Activated CD4-positive, alpha-beta memory T cell treated with anti-CD3 and anti-CD28 coated beads, Interleukin-2, amount 10 ng/mL, durations not matched to agents 7 days and 5 days (primary cell): ENCODE data around the gene ITPR1. TPM values are rescaled to one million over a fixed set of nuclear protein-coding genes. Genes with fewer than 3 reads are reported as not detected.

Experiments used
- CTCF ChIA-PET: fragments of 350-600 bp; sonication (Branson Sonifier 250); formaldehyde crosslinking; loops from one replicate; lab custom pipeline; 2021; ENCODE audit warnings: antibody characterized with exemption, inconsistent platforms; lab: Charles Lee
- POLR2A ChIA-PET: fragments of 350-600 bp; sonication (Branson Sonifier 250); formaldehyde crosslinking; loops from one replicate; lab custom pipeline; 2021; ENCODE audit warnings: antibody characterized with exemption; lab: Charles Lee
- DNase-seq: peaks from one replicate; pipeline ENCODE4 v3.0.0-alpha.2; 2020
- H3K27ac Mint-ChIP-seq: one replicate; pipeline ENCODE4 v1.8.0; 2021; ENCODE audit warnings: mild to moderate bottlenecking, mixed read lengths
- H3K27me3 Mint-ChIP-seq: one replicate; pipeline ENCODE4 v1.8.0; 2021; ENCODE audit warnings: mixed read lengths
- H3K36me3 Mint-ChIP-seq: one replicate; pipeline ENCODE4 v1.8.0; 2021; ENCODE audit warnings: low read depth, mixed read lengths
- H3K4me1 Mint-ChIP-seq: one replicate; pipeline ENCODE4 v1.8.0; 2021; ENCODE audit warnings: mixed read lengths
- H3K4me3 Mint-ChIP-seq: one replicate; pipeline ENCODE4 v1.8.0; 2021; ENCODE audit warnings: mild to moderate bottlenecking, mixed read lengths
- H3K9me3 Mint-ChIP-seq: one replicate; pipeline ENCODE4 v1.8.0; 2021; ENCODE audit warnings: mixed read lengths
- total RNA-seq, 2 experiments: library from RNA; stranded (reverse); gene quantifications; one replicate each; pipeline ENCODE4 v1.2.3, GENCODE V29; 2021

ITPR1 gene
- total RNA-seq, 2 experiments from 2014 or later = 59.6 to 64.3 TPM

DNA sequence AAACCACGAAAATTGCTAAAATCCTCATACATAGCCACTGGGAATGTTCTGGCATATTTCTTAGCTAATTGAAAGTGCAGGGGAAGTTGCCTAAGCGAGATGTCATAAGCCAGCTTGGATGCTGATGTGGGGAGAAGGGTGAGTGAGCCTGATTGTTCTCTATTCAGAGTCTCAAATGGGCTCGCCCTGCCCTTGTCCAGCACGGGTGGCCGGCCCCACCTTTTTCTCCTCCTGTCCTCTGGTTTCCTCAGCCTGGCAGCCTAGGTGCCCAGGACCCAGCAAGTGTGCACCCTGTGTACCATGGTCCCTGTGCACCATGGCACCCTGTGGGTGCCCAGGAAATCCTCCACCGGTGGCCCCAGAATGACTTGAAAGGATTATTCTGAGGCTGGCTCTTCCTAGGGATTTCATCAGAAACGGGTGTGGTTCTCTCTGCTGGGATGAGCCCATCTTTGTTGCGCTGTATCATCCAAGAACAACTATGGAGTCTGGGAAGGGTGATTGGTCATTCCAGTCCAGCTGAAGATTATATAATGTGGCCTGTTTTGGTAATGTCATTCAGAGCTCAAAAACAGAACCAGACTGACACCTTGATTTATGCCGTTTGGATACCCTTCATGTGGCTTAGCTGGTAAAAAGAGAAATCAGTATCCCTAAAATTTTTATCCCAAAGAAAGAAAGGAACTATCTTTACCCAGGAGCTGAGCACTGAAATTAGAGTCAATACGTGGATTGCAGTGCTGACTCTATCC, 335.3 kb downstream of the ITPR1 start:
- ChIA-PET POLR2A (interaction anchor here (0.7 to 22.2 kb wide), 6 partner anchors 15 to 198 kb away, joined by 3 to 822 read pairs (median 4); partner anchors contain the start of gene BHLHE40), CTCF (interaction anchor here (0.8 to 9.5 kb wide), 7 partner anchors 11 to 293 kb away, joined by 3 to 106 read pairs (median 3); partner anchors contain the start of genes ARL8B and BHLHE40)
- Mint-ChIP-seq H3K27ac (peak overlapping the region; percentile 99), H3K4me1 (peaks cover 92% of the 10 kb centered on the region), H3K9me3 (peaks cover under 1% of the 10 kb centered on the region), H3K4me3 (no peak overlapping the region), H3K36me3 (peaks cover 82% of the 10 kb centered on the region), H3K27me3 (no peaks in the 10 kb centered on the region)
- no peak for DNase-seq

DNA sequence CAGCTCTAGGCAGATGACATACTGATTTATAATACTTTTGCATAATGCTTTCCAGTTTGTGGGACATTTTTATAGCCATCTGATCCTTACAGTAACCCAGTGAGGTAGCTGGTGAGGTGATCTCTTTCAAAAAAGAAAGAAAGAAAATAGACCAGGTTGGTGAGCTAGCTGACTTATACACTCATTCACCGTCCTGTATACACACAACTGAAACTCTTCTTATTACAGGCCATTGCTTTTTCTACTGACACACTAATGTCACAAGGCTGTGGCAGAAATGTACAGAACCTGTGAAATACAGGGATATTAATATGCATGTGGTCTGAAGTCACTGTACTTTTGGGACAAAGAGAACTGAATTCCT, 335.9 kb downstream of the ITPR1 start:
- H3K9me3 Mint-ChIP-seq = no peaks in the 10 kb centered on the region
- H3K27me3 Mint-ChIP-seq = no peaks in the 10 kb centered on the region
- ChIA-PET POLR2A (interaction anchor here (0.8 to 22.2 kb wide), 6 partner anchors 14 to 152 kb away, joined by 3 to 822 read pairs (median 4); partner anchors contain the start of gene BHLHE40), CTCF (interaction anchor here (0.8 to 9.5 kb wide), 4 partner anchors 21 to 293 kb away, joined by 3 to 106 read pairs (median 6); partner anchors contain the start of genes ARL8B and BHLHE40)
- H3K36me3 Mint-ChIP-seq = peaks cover 81% of the 10 kb centered on the region
- peak overlapping the region; percentile 99 for H3K27ac Mint-ChIP-seq
- H3K4me3 Mint-ChIP-seq = peak overlapping the region; percentile 81
- peaks cover 92% of the 10 kb centered on the region for H3K4me1 Mint-ChIP-seq
- DNase-seq = no peak

DNA sequence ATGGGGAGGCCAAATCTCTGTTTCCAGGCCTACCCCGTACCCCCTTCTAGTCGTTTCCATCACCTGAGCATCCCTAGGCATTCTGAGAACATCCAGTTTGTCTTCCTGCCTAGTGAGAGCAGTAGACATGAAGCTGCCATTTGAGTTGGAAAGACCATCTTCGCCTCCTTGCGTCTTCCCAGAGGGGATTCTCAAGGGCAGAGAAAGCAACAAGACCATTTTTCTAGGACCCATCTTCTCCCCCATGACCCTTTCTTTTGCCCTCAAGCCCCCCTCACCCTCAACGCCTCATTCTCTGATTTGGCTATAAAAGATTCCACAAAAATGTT, 337.4 kb downstream of the ITPR1 start:
- peak; percentile 37 for DNase-seq
- peak overlapping the region; percentile 99 for H3K27ac Mint-ChIP-seq
- ChIA-PET CTCF (interaction anchor here (0.6 to 9.5 kb wide), 5 partner anchors 9 to 366 kb away, joined by 3 to 106 read pairs (median 4); partner anchors contain the start of gene BHLHE40), POLR2A (interaction anchor here (1.0 to 22.2 kb wide), 11 partner anchors 9 to 189 kb away, joined by 3 to 822 read pairs (median 4); partner anchors contain the start of gene BHLHE40)
- peaks cover 91% of the 10 kb centered on the region for H3K4me1 Mint-ChIP-seq
- peaks cover 69% of the 10 kb centered on the region for H3K36me3 Mint-ChIP-seq
- H3K4me3 Mint-ChIP-seq = peak overlapping the region; percentile 81
- H3K9me3 Mint-ChIP-seq = no peaks in the 10 kb centered on the region
- H3K27me3 Mint-ChIP-seq = no peaks in the 10 kb centered on the region

DNA sequence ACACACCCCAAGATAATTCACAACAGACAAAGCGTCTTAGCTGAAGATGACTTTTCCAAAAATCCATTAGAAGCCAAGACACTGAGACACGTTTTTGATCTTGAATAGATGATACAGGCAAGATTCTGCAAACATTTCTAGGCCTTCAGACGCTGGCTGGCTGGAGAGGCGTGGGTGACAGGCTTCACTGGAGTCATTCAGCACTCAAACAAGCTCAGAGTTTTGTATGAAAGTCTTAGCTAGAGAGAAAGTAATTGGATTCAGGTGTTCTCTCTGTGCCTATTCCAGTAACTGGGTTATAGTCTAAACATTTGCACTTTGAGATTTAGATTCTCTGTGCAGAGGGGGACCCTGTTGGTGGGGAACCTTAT, 338.4 kb downstream of the ITPR1 start:
- H3K4me1 Mint-ChIP-seq = peaks cover 91% of the 10 kb centered on the region
- H3K9me3 Mint-ChIP-seq = no peaks in the 10 kb centered on the region
- ChIA-PET POLR2A (interaction anchor here (0.7 to 22.2 kb wide), 16 partner anchors 10 to 226 kb away, joined by 3 to 822 read pairs (median 4); partner anchors contain the start of gene BHLHE40), CTCF (interaction anchor here (0.8 to 9.5 kb wide), 7 partner anchors 10 to 226 kb away, joined by 3 to 106 read pairs (median 5); partner anchors contain the start of gene BHLHE40)
- peak; percentile 58 for DNase-seq
- peak overlapping the region; percentile 81 for H3K4me3 Mint-ChIP-seq
- peak overlapping the region; percentile 99 for H3K27ac Mint-ChIP-seq
- peaks cover 70% of the 10 kb centered on the region for H3K36me3 Mint-ChIP-seq
- H3K27me3 Mint-ChIP-seq = no peaks in the 10 kb centered on the region

DNA sequence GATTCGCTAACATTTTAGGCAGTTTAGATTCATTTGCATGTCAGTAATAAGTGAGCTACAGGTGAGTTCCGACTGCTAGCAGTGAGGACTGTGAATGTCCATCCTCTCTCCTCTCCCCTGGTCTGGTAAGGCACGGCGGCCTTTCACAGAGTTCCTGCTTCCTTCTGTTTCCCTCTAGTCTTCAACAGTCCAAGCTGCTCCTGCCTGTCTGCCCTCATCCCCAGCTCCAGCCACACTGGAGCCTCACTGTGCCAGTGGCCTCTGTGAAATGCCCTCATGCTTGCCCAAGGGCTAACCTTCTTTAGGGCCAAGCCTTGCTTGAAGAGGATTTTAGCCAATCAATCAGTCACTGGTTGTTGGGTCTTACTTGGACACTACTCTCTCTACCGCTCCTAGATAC, 340.3 kb downstream of the ITPR1 start:
- peak overlapping the region; percentile 69 for H3K4me3 Mint-ChIP-seq
- peaks cover 90% of the 10 kb centered on the region for H3K4me1 Mint-ChIP-seq
- DNase-seq = no peak
- ChIA-PET POLR2A (interaction anchor here (0.8 to 22.2 kb wide), 9 partner anchors 3 to 188 kb away, joined by 3 to 822 read pairs (median 7); partner anchors contain the start of gene BHLHE40), CTCF (interaction anchor here (0.7 to 9.5 kb wide), 6 partner anchors 8 to 145 kb away, joined by 3 to 106 read pairs (median 18); partner anchors contain the start of gene BHLHE40)
- H3K27me3 Mint-ChIP-seq = no peaks in the 10 kb centered on the region
- H3K36me3 Mint-ChIP-seq = peaks cover 71% of the 10 kb centered on the region
- H3K27ac Mint-ChIP-seq = peak overlapping the region; percentile 93
- H3K9me3 Mint-ChIP-seq = no peaks in the 10 kb centered on the region

DNA sequence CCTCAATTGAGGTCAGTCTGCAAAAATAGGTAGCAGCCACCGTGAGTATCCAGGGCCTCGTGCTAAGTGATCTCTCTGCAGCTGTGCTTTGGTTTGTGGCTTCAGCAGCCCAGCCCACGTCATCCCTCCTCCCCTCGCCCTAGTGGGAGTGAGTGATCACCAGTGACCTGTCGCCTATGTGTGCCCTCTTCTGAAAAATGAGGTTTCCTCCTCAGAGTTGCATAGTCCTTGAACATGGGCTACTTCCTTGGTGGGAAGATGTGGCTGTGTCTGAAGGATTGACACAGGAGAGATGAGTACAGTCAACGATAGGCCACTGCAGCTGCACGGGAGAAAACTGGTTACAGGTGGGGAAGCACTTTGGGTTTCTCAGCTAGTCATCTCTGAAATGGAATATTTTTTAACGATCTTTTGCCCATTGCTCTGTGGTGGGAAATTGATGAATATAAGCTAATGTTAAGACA, 341.3 kb downstream of the ITPR1 start:
- H3K27me3 Mint-ChIP-seq = no peaks in the 10 kb centered on the region
- H3K27ac Mint-ChIP-seq = peak overlapping the region; percentile 93
- peaks cover 87% of the 10 kb centered on the region for H3K4me1 Mint-ChIP-seq
- H3K9me3 Mint-ChIP-seq = no peaks in the 10 kb centered on the region
- DNase-seq = peak; percentile 88
- H3K4me3 Mint-ChIP-seq = peak overlapping the region; percentile 69
- ChIA-PET CTCF (interaction anchor here (0.9 to 9.5 kb wide), 9 partner anchors 8 to 187 kb away, joined by 3 to 106 read pairs (median 9); partner anchors contain the start of gene BHLHE40), POLR2A (interaction anchor here (0.7 to 22.2 kb wide), 12 partner anchors 4 to 360 kb away, joined by 3 to 822 read pairs (median 8); partner anchors contain the start of gene BHLHE40)
- peaks cover 70% of the 10 kb centered on the region for H3K36me3 Mint-ChIP-seq

- DNase-seq = no peak
- no peaks in the 10 kb centered on the region for H3K9me3 Mint-ChIP-seq
- no peaks in the 10 kb centered on the region for H3K27me3 Mint-ChIP-seq
- ChIA-PET CTCF (interaction anchor here (1.0 to 9.5 kb wide), 7 partner anchors 10 to 186 kb away, joined by 3 to 106 read pairs (median 9); partner anchors contain the start of gene BHLHE40), POLR2A (interaction anchor here (0.9 to 22.2 kb wide), 14 partner anchors 5 to 354 kb away, joined by 3 to 822 read pairs (median 4); partner anchors contain the start of gene BHLHE40)
- peaks cover 65% of the 10 kb centered on the region for H3K36me3 Mint-ChIP-seq
- peaks cover 88% of the 10 kb centered on the region for H3K4me1 Mint-ChIP-seq
- peak overlapping the region; percentile 93 for H3K27ac Mint-ChIP-seq
- peak overlapping the region; percentile 69 for H3K4me3 Mint-ChIP-seq
Measured at GRCh38 chr3:4835616-4836043, 342.5 kb downstream of the ITPR1 start.

DNA sequence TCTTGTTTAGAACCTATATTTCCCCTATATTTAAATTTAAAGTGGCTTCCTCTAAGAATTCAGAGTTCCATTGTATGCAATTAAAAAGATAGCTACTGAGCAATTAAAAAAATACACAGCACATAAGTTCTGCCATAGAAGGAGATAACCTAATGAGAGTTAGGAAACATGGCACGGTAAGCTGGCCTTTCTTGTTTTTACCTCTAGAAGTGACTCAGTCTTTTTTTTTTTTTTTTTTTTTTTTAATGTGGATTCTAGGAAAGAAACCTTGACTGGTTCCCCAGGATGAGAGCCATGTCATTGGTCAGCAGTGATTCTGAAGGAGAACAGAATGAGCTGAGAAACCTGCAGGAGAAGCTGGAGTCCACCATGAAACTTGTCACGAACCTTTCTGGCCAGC, 343.4 kb downstream of the ITPR1 start:
- peak overlapping the region; percentile 93 for H3K27ac Mint-ChIP-seq
- peak overlapping the region; percentile 2 for H3K4me3 Mint-ChIP-seq
- H3K9me3 Mint-ChIP-seq = no peaks in the 10 kb centered on the region
- peaks cover 64% of the 10 kb centered on the region for H3K36me3 Mint-ChIP-seq
- no peaks in the 10 kb centered on the region for H3K27me3 Mint-ChIP-seq
- DNase-seq = no peak
- CTCF ChIA-PET = interaction anchor here (0.7 to 9.5 kb wide), 6 partner anchors 11 to 188 kb away, joined by 3 to 106 read pairs (median 6); partner anchors contain the start of gene BHLHE40
- POLR2A ChIA-PET = interaction anchor here (0.7 to 22.2 kb wide), 9 partner anchors 6 to 190 kb away, joined by 3 to 822 read pairs (median 8); partner anchors contain the start of gene BHLHE40
- H3K4me1 Mint-ChIP-seq = peaks cover 88% of the 10 kb centered on the region

DNA sequence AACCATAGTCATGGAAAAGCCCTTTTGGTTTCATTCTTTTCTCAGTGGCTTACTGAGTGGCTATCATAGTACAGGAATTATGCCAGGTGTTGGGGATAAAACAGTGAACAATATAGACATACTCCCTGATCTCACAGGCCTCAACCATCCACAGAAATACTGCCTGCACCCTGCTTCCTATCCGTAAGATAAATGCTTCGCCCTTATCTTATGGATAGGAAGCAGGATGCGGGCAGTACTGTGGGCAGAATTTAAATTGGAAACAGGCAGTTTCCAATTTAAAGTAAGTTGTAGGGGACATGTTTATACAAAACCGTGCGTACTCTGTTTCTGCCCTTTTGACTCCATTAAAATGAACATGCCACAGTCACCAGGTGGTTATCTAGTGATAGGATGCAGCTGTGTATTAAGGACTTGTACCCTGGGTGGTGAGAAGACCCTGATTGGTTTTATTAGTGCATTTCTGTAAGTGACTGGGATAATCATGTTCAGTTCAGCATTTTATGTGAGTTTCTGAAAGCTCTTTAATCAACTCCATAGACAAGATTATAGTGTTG, 344.3 kb downstream of the ITPR1 start:
- H3K4me3 Mint-ChIP-seq = no peak overlapping the region
- peaks cover 89% of the 10 kb centered on the region for H3K4me1 Mint-ChIP-seq
- DNase-seq = no peak
- peaks cover 62% of the 10 kb centered on the region for H3K36me3 Mint-ChIP-seq
- ChIA-PET POLR2A (interaction anchor here (0.6 to 22.2 kb wide), 11 partner anchors 6 to 189 kb away, joined by 3 to 822 read pairs (median 3); partner anchors contain the start of gene BHLHE40), CTCF (interaction anchor here (0.9 to 9.5 kb wide), 7 partner anchors 12 to 147 kb away, joined by 3 to 106 read pairs (median 7); partner anchors contain the start of gene BHLHE40)
- H3K27me3 Mint-ChIP-seq = no peaks in the 10 kb centered on the region
- H3K27ac Mint-ChIP-seq = peak overlapping the region; percentile 93
- no peaks in the 10 kb centered on the region for H3K9me3 Mint-ChIP-seq

- Mint-ChIP-seq H3K36me3 (peaks cover 64% of the 10 kb centered on the region), H3K27me3 (no peaks in the 10 kb centered on the region), H3K9me3 (peaks cover 3% of the 10 kb centered on the region), H3K4me3 (no peak overlapping the region), H3K27ac (no peak overlapping the region), H3K4me1 (peaks cover 90% of the 10 kb centered on the region)
- CTCF ChIA-PET = interaction anchor here (0.5 to 2.3 kb wide), 6 partner anchors 117 to 203 kb away, joined by 3 to 10 read pairs (median 5); no protein-coding TSS in a partner anchor
- DNase-seq = no peak
- POLR2A ChIA-PET = interaction anchor here (1.2 to 22.2 kb wide), 7 partner anchors 8 to 183 kb away, joined by 3 to 822 read pairs (median 4); partner anchors contain the start of gene BHLHE40
Measured at GRCh38 chr3:4838621-4839022, 345.5 kb downstream of the ITPR1 start.

DNA sequence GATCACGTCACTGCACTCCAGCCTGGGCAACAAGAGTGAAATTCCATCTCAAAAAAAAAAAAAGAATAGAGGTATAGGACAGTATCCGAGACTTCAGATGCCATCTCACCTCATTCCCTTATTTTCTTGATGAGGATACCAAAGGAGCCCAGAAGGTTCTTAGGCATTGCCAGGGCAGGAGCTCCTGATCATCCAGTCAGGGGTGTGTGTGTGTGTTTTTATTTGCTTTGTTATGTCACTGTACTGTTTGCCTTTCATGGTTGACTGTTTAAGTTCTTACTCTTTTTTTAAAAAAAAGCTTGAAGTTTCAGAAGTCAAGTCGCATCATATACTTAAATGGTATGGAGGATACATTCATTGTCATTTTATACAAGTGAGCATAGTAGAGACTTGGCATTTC, 346.1 kb downstream of the ITPR1 start:
- Mint-ChIP-seq H3K9me3 (peaks cover 3% of the 10 kb centered on the region), H3K27ac (no peak overlapping the region), H3K36me3 (peaks cover 63% of the 10 kb centered on the region), H3K4me3 (no peak overlapping the region), H3K27me3 (no peaks in the 10 kb centered on the region), H3K4me1 (peaks cover 90% of the 10 kb centered on the region)
- CTCF ChIA-PET = interaction anchor here (1.1 to 2.3 kb wide), 6 partner anchors 12 to 144 kb away, joined by 3 to 10 read pairs (median 5); no protein-coding TSS in a partner anchor
- DNase-seq = no peak
- POLR2A ChIA-PET = interaction anchor here (1.0 to 22.2 kb wide), 7 partner anchors 9 to 182 kb away, joined by 3 to 822 read pairs (median 4); partner anchors contain the start of gene BHLHE40
